H1 (cell line): Measurements from ENCODE around the gene POU3F2. TPM values are rescaled to one million over a fixed set of nuclear protein-coding genes. Genes with fewer than 3 reads are reported as not detected.

Experiments used
- ATF2 ChIP-seq: IDR thresholded peaks from 2 replicates; pipeline ENCODE4 v1.6.1; 2012; ENCODE audit warnings: low read length, inconsistent platforms
- BACH1 ChIP-seq: IDR thresholded peaks from 2 replicates; pipeline ENCODE4 v1.6.1; 2012; ENCODE audit warnings: low read length, improper control_type of control experiment
- CBX8 ChIP-seq: fragments of 300-800, 300-1000 bp; sonication (generic); IDR thresholded peaks from 2 replicates; pipeline ENCODE4 v1.7.1; 2016; ENCODE audit warnings: low read depth, low read length, borderline replicate concordance
- CHD1 ChIP-seq: IDR thresholded peaks from 2 replicates; pipeline ENCODE4 v1.6.1; 2012; ENCODE audit warnings: low read depth, low read length, improper control_type of control experiment
- CTBP2 ChIP-seq: IDR thresholded peaks from 2 replicates; pipeline ENCODE4 v1.7.0; 2011; ENCODE audit warnings: borderline replicate concordance, mild to moderate bottlenecking, moderate library complexity, mixed read lengths, low read length; ENCODE audit not compliant: insufficient read depth, insufficient read length
- JUND ChIP-seq: IDR thresholded peaks from 2 replicates; pipeline ENCODE4 v1.6.1; 2011; ENCODE audit warnings: mild to moderate bottlenecking, improper control_type of control experiment, low read length
- KDM4A ChIP-seq: IDR thresholded peaks from one replicate; pipeline ENCODE4 v1.7.1; 2012; ENCODE audit warnings: low read depth, mild to moderate bottlenecking, moderate library complexity, low read length, inconsistent platforms; ENCODE audit not compliant: severe bottlenecking
- MAFK ChIP-seq: IDR thresholded peaks from 2 replicates; pipeline ENCODE4 v1.6.1; 2012; ENCODE audit warnings: low read depth, mild to moderate bottlenecking, improper control_type of control experiment, low read length
- NANOG ChIP-seq: IDR thresholded peaks from 2 replicates; pipeline ENCODE4 v1.6.1; 2011; ENCODE audit warnings: low read length, low read depth, mild to moderate bottlenecking, inconsistent platforms; ENCODE audit not compliant: insufficient read depth, poor library complexity, severe bottlenecking
- RNF2 ChIP-seq: fragments of 200-900, 300-1000 bp; sonication (generic); IDR thresholded peaks from 2 replicates; pipeline ENCODE4 v1.7.1; 2016; ENCODE audit warnings: borderline replicate concordance, low read depth, mild to moderate bottlenecking, antibody characterized with exemption, low read length; ENCODE audit not compliant: poor library complexity, severe bottlenecking; ENCODE audit errors: missing control alignments
- RXRA ChIP-seq: IDR thresholded peaks from 2 replicates; pipeline ENCODE4 v1.6.1; 2011; ENCODE audit warnings: low read depth, mild to moderate bottlenecking, low read length, moderate library complexity; ENCODE audit not compliant: insufficient read depth
- SAP30 ChIP-seq: fragments of 300-600 bp; sonication (generic); IDR thresholded peaks from 2 replicates; pipeline ENCODE4 v1.7.1; 2012; ENCODE audit warnings: low read length, moderate library complexity, mild to moderate bottlenecking, inconsistent platforms; ENCODE audit not compliant: insufficient read depth, insufficient replicate concordance
- SIN3A ChIP-seq, 2 experiments: IDR thresholded peaks in 1 of 2; conservative IDR thresholded peaks in 1 of 2; 2 replicates each; pipeline ENCODE4 v1.6.1; 2011 to 2012; ENCODE audit warnings: low read length in 2 of 2, improper control_type of control experiment in 1 of 2, low read depth in 1 of 2, mild to moderate bottlenecking in 1 of 2
- SUZ12 ChIP-seq: fragments of 200-600 bp; sonication (generic); IDR thresholded peaks from 2 replicates; pipeline ENCODE4 v1.6.1; 2012; ENCODE audit warnings: mild to moderate bottlenecking, inconsistent platforms, low read length, moderate library complexity, mixed read lengths
- ZNF274 ChIP-seq: IDR thresholded peaks from 2 replicates; pipeline ENCODE4 v1.7.0; 2012; ENCODE audit warnings: low read length, borderline replicate concordance; ENCODE audit errors: extremely low read depth
- polyA plus RNA-seq, 7 experiments: library from polyadenylated mRNA; depleted of rRNA in 3 of 7; stranded (reverse) in 5 of 7; unstranded in 2 of 7; fragments of >200 nt in 5 of 7; fragments of 200-250 nt in 2 of 7; gene quantifications; 1 replicate in 5 of 7; 2 replicates in 1 of 7; 4 replicates in 1 of 7; pipeline versions ENCODE4 v1.2.1 to v1.2.3, GENCODE V29; 2011 to 2013; ENCODE audit warnings: missing spikeins in 2 of 7, mixed read lengths in 2 of 7
- total RNA-seq: library from RNA; stranded (reverse); fragmentation: NEBNext Ultra II Directional; extraction: Animal tissue kit (Norgen Biotek cat#: 25700); gene quantifications from 2 replicates; pipeline ENCODE4 v1.2.1, GENCODE V29; 2021
- TF ChIP-seq, protein P1 (sequence below): IDR thresholded peaks from 2 replicates; pipeline ENCODE4 v1.6.1; 2012; ENCODE audit warnings: inconsistent platforms

POU3F2 gene
- total and polyA plus RNA-seq, 2 of the 8 experiments (the other 6 are each of a cell fraction or from before 2014, with no cell fraction given), result 0.09 to 0.35 TPM

GRCh38 chr6:98824902-98825599 lies 9.3 kb upstream of the POU3F2 start (continued):
- TF ChIP-seq CHD1 (no peak), SAP30 (peak; percentile 79), MAFK (no peak), SUZ12 (peak; percentile 84), RNF2 (no peak), SIN3A (conservative IDR thresholded peaks at IDR 0.05 in 1 of 2, IDR thresholded peaks at IDR 0.05 in 1 of 2; ENCODE audit: low read depth in 1 of 2, low read length in 2 of 2) (peak in 1 of 2 experiments; percentile 3; a peak in 2 of 4 replicates), BACH1 (0 out of 2 replicates have a peak, but pooled peaks have one; percentile 18), JUND (no peak), ATF2 (no peak), NANOG (no peak), CBX8 (no peak), KDM4A (peak; percentile 30), CTBP2 (peak; percentile 60), ZNF274 (no peak), RXRA (no peak)
- TF ChIP-seq, protein P1, sequence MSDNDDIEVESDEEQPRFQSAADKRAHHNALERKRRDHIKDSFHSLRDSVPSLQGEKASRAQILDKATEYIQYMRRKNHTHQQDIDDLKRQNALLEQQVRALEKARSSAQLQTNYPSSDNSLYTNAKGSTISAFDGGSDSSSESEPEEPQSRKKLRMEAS, result peak; percentile 38; the same call in 1 of the 2 replicates
